Muscle of arm (tissue), 12 donors: ENCODE measurements around the gene GOLGA6L10. TPM values are rescaled to one million over a fixed set of nuclear protein-coding genes. Genes with fewer than 3 reads are reported as not detected.
"Not testable (repeated sequence)": the region's sequence is repeated elsewhere in the genome, so short reads cannot be mapped to it uniquely, and the experiment has no call there.

Experiments used
- DNase-seq: peaks from one replicate; pipeline ENCODE4 v3.0.0-alpha.2; 2013
- polyA plus RNA-seq, 12 donors: library from polyadenylated mRNA; unstranded; fragments of 120-200 nt; gene quantifications; one replicate each; pipeline ENCODE4 v1.2.1, GENCODE V29; 2013; ENCODE audit not compliant: insufficient read length in 12 of 12

The GOLGA6L10 gene
- polyA plus RNA-seq, 12 donors = 0.20 to 12.9 (median 1.5) TPM; not detected in 2

- DNase-seq = not testable (repeated sequence)
Observed at GRCh38 chr15:82318281-82318680, 31.0 kb downstream of the GOLGA6L10 start.

GRCh38 chr15:82317516-82317915 is 31.8 kb downstream of the GOLGA6L10 start:
- not testable (repeated sequence) for DNase-seq

- no peak for DNase-seq
Observed at GRCh38 chr15:82317091-82317489, 32.2 kb downstream of the GOLGA6L10 start.

- DNase-seq = not testable (repeated sequence)
Observed at GRCh38 chr15:82316247-82317090, 32.8 kb downstream of the GOLGA6L10 start.

- DNase-seq = no peak
Observed at GRCh38 chr15:82315519-82316246, 33.6 kb downstream of the GOLGA6L10 start.

- DNase-seq = no peak
Observed at GRCh38 chr15:82314769-82315518, 34.3 kb downstream of the GOLGA6L10 start.

DNA sequence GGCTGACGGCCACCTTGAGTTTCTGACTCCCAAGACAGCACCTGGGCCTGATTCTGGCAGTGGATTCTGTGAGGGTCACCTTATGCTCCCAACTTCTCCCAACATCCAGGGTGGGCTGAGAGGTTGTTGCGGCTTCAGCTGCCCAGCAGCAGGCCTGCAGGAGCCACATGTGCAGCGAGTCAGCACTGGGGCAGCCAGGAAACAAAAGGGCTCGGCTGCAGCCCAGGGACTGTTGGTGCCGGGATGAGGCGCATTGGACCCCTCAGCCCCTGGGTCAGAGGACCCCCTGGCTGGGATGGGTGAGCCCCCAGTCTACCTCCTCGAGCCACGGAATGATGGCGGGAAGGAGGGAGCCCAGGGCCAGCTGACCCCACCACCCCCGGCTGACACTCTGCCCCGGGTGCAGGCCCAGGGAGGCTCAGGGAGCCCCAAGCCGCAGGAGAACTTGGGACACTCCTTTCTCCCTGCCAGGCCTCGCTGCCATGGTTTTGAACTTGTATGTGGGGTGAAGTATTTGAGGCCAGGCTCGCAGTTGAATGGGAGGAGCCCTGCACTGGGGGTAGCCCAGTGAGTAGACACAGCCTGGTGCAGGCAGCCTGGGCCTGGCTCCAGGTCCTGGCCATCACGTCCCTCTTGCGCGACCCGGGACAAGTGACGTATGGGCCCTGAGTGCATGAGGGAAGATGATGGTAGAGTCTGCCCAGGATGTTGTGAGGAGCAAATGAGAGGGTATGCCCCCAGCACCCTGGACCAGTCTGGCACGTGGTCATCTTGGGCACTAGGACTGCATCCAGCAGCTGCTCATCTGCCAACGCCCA is 35.1 kb downstream of the GOLGA6L10 start:
- DNase-seq = not testable (repeated sequence)

DNA sequence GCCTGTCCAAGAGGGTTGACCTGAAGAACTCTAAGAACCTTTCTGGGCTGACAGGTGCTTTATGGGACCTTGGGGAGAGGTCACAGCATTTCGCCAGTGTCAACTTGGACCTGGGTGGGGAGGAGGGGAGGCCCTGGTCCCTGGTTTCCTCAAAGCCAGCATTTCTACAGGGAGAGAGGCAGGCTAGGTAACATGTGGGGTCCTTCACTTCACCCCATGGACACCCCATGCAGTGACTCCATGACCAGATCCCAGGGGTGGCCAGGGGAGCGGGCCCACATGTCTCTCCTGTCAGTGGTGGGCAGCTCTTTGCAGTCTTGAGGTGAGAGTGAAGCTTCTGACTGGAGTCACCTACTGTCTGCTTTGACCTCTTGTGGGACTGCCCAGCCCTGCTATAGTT is 35.8 kb downstream of the GOLGA6L10 start:
- no peak for DNase-seq

DNA sequence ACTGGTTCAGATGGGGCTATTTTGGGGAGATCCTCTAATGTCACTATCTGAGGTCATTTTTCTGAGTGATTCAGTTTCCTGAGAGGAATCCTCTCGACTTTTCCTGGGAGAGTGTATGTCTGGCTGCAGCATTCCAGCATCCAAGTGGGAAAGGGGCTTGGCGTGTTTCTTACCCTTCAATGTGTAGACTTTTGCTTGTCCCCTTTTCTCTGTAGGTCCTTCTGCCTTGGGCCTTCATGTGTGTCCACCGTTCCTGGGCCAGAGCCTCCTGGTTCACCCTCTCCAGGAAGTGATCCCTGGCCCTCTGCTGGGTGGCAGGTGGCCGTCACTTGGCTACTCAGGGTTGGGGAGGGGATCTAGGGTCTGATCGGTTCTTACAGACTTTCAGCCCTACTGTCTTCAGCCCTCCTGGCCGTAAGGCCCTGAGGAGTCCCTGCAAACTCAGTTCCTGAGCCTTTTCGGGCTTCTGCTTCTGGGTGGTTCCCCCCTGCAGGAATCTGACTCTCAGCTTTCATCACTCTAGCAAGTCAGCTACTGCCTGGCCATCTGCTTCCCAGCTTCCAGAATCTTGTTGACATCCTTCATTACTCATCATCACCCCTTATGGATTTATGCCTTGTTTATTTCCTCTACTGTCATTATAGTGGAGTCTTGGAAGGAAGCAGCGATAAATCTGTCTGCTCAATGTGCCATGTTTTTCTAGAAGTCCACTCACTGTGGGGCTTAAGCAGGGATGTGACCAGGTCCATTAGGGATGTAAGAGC is 36.5 kb downstream of the GOLGA6L10 start:
- no peak for DNase-seq

DNA sequence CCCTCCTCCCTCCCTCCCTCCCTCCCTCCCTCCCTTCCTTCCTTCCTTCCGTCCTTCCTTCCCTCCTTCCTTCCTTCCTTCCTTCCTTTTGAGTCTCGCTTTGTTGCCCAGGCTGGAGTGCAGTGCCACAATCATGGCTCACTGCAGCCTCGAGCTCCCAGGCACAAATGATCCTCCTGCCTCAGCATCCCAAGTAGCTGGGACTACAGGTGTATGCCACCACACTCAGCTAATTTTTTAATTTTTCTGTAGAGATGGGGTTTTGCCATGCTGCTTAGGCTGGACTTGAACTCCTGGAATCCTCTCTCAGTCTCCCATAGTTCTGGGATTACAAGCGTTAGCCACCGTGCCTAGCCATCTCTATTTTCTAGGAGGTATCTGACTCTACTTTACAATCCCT is 38.0 kb downstream of the GOLGA6L10 start:
- DNase-seq = not testable (repeated sequence)

GRCh38 chr15:82309802-82310201 is 39.5 kb downstream of the GOLGA6L10 start:
- DNase-seq = no peak

GRCh38 chr15:82307714-82308081 is 41.6 kb downstream of the GOLGA6L10 start:
- no peak for DNase-seq

DNA sequence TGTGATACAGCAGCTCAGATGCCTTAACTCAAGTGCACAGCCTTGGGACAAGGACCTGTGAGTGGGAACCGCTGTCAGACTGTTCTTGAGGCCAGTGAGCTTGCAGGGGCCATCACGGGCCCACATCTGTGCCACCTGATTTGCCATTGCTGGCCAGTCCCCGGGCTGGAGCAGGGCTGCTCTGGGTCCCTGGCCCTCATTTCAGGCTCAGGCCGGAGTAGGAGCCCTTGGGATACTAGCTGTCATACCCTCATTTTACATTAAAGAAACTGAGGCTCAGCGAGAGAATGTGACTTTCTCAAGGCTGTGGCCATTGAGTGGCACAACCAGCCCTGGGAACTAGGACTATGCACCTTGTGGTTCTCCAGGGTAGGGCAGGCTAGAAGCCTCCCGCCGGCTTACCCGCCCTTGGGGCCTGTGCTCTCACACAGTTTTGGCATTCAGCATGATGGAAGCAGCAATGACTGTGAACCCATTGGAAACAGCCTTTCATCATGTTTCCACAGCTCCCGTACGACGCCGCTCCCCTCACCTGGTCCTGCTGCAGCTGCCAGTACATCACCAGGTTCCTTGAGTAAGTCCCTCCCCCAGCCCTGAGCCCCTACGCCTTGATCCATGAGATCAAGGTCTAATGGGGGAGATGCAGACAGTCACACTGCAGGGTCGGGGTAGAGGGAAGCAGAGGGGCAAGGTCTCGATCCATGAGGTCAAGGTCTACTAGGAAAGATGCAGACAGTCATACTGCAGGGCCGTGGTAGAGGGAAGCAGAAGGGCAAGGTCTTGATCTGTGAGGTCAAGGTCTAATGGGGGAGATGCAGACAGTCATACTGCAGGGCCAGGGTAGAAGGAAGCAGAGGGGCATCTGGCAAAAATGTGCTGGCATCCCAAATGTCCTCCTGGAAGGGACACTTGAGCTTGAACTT is 42.2 kb downstream of the GOLGA6L10 start:
- DNase-seq = no peak

DNA sequence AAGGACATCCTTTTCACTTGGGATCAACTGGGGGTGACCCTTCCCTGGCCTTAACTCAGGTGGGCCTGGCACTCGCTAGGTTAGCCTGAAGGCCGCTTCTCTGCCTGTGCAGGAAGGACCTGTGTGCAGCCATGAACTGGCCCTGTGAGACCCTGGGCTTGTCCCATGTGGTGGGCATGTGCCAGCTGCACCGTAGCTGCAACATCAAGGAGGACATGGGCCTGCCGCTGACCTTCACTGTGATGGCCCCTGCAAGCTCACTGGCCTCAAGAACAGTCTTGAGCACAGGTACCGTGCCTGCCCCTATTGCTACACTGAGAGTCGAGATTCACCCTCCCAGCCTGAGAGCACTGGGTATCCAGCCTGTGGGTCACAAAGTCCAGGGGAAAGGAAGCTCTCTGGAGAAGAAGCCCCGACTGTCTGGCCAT is 43.6 kb downstream of the GOLGA6L10 start:
- DNase-seq = no peak

GRCh38 chr15:82304778-82305090 is 44.5 kb downstream of the GOLGA6L10 start:
- DNase-seq = no peak

DNA sequence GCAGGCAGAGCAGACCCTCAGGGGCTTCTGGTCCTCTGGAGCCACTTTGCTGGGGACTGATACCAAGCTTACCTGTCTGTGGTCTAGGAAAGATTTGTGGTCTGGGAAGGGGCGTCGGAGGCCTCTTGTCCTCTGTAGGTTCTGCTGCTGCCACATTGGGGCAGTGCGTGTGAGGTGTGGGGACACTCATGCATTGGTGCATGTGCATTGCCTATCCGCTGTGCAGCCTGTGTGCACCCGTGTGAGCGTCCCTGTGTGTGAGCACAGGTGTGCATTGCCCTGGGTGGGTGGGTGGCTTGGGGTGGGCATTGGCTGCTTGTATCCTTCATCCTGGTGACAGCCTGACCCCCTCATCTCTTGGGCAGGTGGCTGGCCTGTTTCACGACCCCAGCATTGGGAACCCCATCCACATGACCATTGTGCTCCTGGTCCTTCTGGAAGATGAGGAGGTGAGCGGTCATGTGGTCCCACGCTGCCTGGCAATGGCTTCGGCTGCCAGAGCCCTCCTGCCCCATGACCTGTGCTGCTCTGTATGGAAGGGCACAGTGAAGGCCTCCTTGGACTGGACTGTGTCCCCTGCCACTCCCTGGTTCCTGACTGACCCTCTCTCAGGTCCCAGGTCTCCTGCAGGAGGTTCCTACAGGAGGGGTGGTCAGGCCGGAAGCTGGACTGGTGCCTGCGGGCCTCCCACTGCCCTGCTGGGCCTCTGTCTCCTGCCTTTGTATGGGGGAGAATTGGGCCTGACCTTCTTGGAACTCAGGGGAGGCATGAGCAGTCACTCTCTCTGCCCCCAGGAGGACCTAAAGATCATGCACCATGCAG is 45.1 kb downstream of the GOLGA6L10 start:
- no peak for DNase-seq

GRCh38 chr15:82301296-82302016 is 47.8 kb downstream of the GOLGA6L10 start:
- no peak for DNase-seq

- DNase-seq = no peak
Observed at GRCh38 chr15:82300883-82301282, 48.4 kb downstream of the GOLGA6L10 start.
